ENCODE measurements around the gene PHF21B. TPM values are rescaled to one million over a fixed set of nuclear protein-coding genes. Genes with fewer than 3 reads are reported as not detected.

The PHF21B gene
- total and polyA plus RNA-seq, 7 donors, result 0.13 to 0.66 (median 0.28) TPM; not detected in 4

- H3K27me3 ChIP-seq, result no peaks in the 10 kb centered on the region
- H3K4me3 ChIP-seq, result no peak overlapping the region
- TF ChIP-seq POLR2A (IDR thresholded peaks at IDR 0.05), result no peak
- TF ChIP-seq CTCF (IDR thresholded peaks at IDR 0.05), result no peak
- TF ChIP-seq POLR2AphosphoS5 (IDR thresholded peaks at IDR 0.05), result no peak
- no peak for TF ChIP-seq EP300 (IDR thresholded peaks at IDR 0.05)
- 88 to 91% methylated on average over 14 of the region's 14 CpGs for WGBS, 2 donors
- H3K9me3 ChIP-seq, result peaks cover 0 to 3% (median 0%) of the 10 kb centered on the region in 4 donors
- H3K4me1 ChIP-seq, result no peaks in the 10 kb centered on the region
- H3K36me3 ChIP-seq, result no peaks in the 10 kb centered on the region
- intact Hi-C loops (cut with DNase I), result no loop called here
- peak; percentile 55 for DNase-seq
- no peak overlapping the region for H3K27ac ChIP-seq
Observed at GRCh38 chr22:44920183-44920582, 89.6 kb downstream of the PHF21B start.

DNA sequence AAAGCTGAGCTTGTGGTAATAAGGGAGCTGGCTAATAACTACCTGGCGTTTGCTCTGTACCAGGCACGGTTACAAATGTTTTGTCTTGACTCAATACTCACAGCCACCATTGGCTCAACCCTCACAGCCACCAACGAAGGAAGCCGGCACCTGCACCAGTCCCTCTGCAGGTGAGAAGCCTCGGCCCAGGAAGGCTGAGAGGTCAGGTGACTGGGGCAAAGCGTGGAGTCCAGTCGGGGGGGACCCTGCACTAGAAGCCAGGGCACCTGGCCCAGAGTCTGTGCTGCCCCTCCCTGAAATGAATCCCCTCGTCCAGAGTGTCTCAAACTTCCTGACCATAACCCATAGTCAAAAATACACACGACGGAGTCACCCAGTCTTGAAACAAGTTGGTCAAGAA, 90.1 kb downstream of the PHF21B start:
- Histone ChIP-seq H3K36me3 (no peaks in the 10 kb centered on the region), H3K4me3 (no peak overlapping the region), H3K4me1 (no peaks in the 10 kb centered on the region), H3K27ac (no peak overlapping the region), H3K9me3 (peaks cover 0 to 3% (median 0%) of the 10 kb centered on the region in 4 donors), H3K27me3 (no peaks in the 10 kb centered on the region)
- 80 to 89% methylated on average over 10 of the region's 10 CpGs for WGBS, 2 donors
- DNase-seq, result peak; percentile 27
- intact Hi-C loops (cut with DNase I), result no loop called here
- TF ChIP-seq POLR2A (IDR thresholded peaks at IDR 0.05) (no peak), EP300 (IDR thresholded peaks at IDR 0.05) (no peak), POLR2AphosphoS5 (IDR thresholded peaks at IDR 0.05) (no peak), CTCF (IDR thresholded peaks at IDR 0.05) (no peak)

- 89 to 90% methylated on average over 8 of the region's 8 CpGs for WGBS, 2 donors
- Histone ChIP-seq H3K9me3 (no peaks in the 10 kb centered on the region), H3K4me1 (no peaks in the 10 kb centered on the region), H3K36me3 (no peaks in the 10 kb centered on the region), H3K27me3 (no peaks in the 10 kb centered on the region), H3K4me3 (no peak overlapping the region), H3K27ac (no peak overlapping the region)
- TF ChIP-seq EP300 (IDR thresholded peaks at IDR 0.05) (no peak), POLR2A (IDR thresholded peaks at IDR 0.05) (no peak), POLR2AphosphoS5 (IDR thresholded peaks at IDR 0.05) (no peak), CTCF (IDR thresholded peaks at IDR 0.05) (no peak)
- no peak for DNase-seq
- intact Hi-C loops (cut with DNase I), result no loop called here
Observed at GRCh38 chr22:44918925-44919392, 90.8 kb downstream of the PHF21B start.

- peak; percentile 50 for DNase-seq
Observed at GRCh38 chr22:44918166-44918924, 91.5 kb downstream of the PHF21B start.

More at GRCh38 chr22:44918166-44918924, 91.5 kb downstream of the PHF21B start:
- no peak for TF ChIP-seq POLR2A (IDR thresholded peaks at IDR 0.05)
- TF ChIP-seq CTCF (IDR thresholded peaks at IDR 0.05), result no peak
- no peak for TF ChIP-seq POLR2AphosphoS5 (IDR thresholded peaks at IDR 0.05)
- Histone ChIP-seq H3K9me3 (no peaks in the 10 kb centered on the region), H3K27me3 (no peaks in the 10 kb centered on the region), H3K36me3 (no peaks in the 10 kb centered on the region), H3K4me1 (no peaks in the 10 kb centered on the region), H3K27ac (no peak overlapping the region), H3K4me3 (no peak overlapping the region)
- intact Hi-C loops (cut with DNase I), result no loop called here
- 81 to 89% methylated on average over 18 of the region's 18 CpGs for WGBS, 2 donors

All from sigmoid colon (tissue), 7 donors.